A549 (cell line): ENCODE measurements around the gene NTM. TPM values are rescaled to one million over a fixed set of nuclear protein-coding genes. Genes with fewer than 3 reads are reported as not detected.
A peak's percentile ranks its signal among the peaks of the same experiment; 100 is the strongest.

Experiments
- ATAC-seq, 2 experiments: fragments of 200-7000 bp in 1 of 2; fragments of >200 bp in 1 of 2; cut with Nextera tagmentation in 1 of 2; cut with Tn5 transposase in 1 of 2; 3 replicates each; pipeline versions ENCODE4 v1.8.0 to v1.9.1; 2018 to 2020; ENCODE audit warnings: mild to moderate bottlenecking in 1 of 2, moderate library complexity in 1 of 2
- CTCF ChIA-PET: fragments of 300-600 bp; sonication (Branson Sonifier 250); formaldehyde crosslinking; extraction: SDS; loops from one replicate; lab custom pipeline; 2021; ENCODE audit warnings: antibody characterized with exemption, inconsistent platforms; lab: Yijun Ruan, JAX
- POLR2A ChIA-PET: fragments of 350-600 bp; formaldehyde crosslinking; extraction: SDS; loops from one replicate; lab custom pipeline; 2021; ENCODE audit warnings: antibody characterized with exemption, inconsistent platforms; lab: Yijun Ruan, JAX
- DNase-seq, 2 experiments: peaks; one replicate each; pipeline versions ENCODE4 v3.0.0 to v3.0.0-alpha.2; 2011 to 2016; ENCODE audit warnings: low read depth in 1 of 2, low spot score in 1 of 2
- FAIRE-seq: peaks from 2 replicates; lab custom pipeline; 2011; peaks lifted over from hg19 to GRCh38; lab: Jason Lieb, UNC
- H3K27ac ChIP-seq, 2 experiments: fragments of >200 bp; sonication (Bioruptor Twin); formaldehyde crosslinking; 3 replicates each; pipeline ENCODE4 v1.5.1; 2016 to 2017
- H3K4me1 ChIP-seq: fragments of >200 bp; sonication (Bioruptor Twin); formaldehyde crosslinking; 3 replicates; pipeline ENCODE4 v1.6.1; 2016
- H3K4me2 ChIP-seq: fragments of >200 bp; sonication (Bioruptor Twin); formaldehyde crosslinking; 3 replicates; pipeline ENCODE4 v1.6.1; 2016
- H3K4me3 ChIP-seq: fragments of >200 bp; sonication (Bioruptor Twin); formaldehyde crosslinking; 3 replicates; pipeline ENCODE4 v1.5.1; 2016
- H3K9me3 ChIP-seq: fragments of >200 bp; sonication (Bioruptor Twin); formaldehyde crosslinking; 3 replicates; pipeline ENCODE4 v1.6.1; 2016
- ATOH8 ChIP-seq: fragments of 250-450 bp; sonication (Bioruptor Pico); IDR thresholded peaks from 2 replicates; pipeline ENCODE4 v1.5.0; 2020; ENCODE audit warnings: low read depth, mild to moderate bottlenecking, moderate library complexity
- CEBPB ChIP-seq, 2 experiments: fragments of >200 bp in 1 of 2; sonication (Bioruptor Twin) in 1 of 2; formaldehyde crosslinking in 1 of 2; IDR thresholded peaks; 2 replicates each; pipeline ENCODE4 v1.6.1; 2012 to 2016
- CHD2 ChIP-seq: fragments of 150-350 bp; IDR thresholded peaks from 2 replicates; pipeline ENCODE4 v1.6.1; 2014; ENCODE audit warnings: low read length; ENCODE audit not compliant: partially characterized antibody
- CTCF ChIP-seq: fragments of >200 bp; sonication (Bioruptor Twin); formaldehyde crosslinking; IDR thresholded peaks from 3 replicates; pipeline ENCODE4 v1.5.1; 2016
- EHF ChIP-seq: fragments of 250-450 bp; sonication (Bioruptor Pico); IDR thresholded peaks from 2 replicates; pipeline ENCODE4 v1.5.0; 2020; ENCODE audit warnings: mild to moderate bottlenecking
- ESRRA ChIP-seq: fragments of 150-350 bp; IDR thresholded peaks from 2 replicates; pipeline ENCODE4 v1.6.1; 2014; ENCODE audit warnings: mild to moderate bottlenecking, low read length, borderline replicate concordance
- HES2 ChIP-seq: fragments of >200 bp; sonication (Bioruptor Twin); formaldehyde crosslinking; IDR thresholded peaks from 2 replicates; pipeline ENCODE4 v1.6.1; 2016
- HOXB13 ChIP-seq: fragments of 250-450 bp; sonication (Bioruptor Pico); IDR thresholded peaks from 2 replicates; pipeline ENCODE4 v1.5.0; 2020; ENCODE audit warnings: low read depth, mild to moderate bottlenecking, moderate library complexity
- JUN ChIP-seq, 2 experiments: fragments of >200 bp; sonication (Bioruptor Twin); formaldehyde crosslinking; IDR thresholded peaks; 2 replicates in 1 of 2; 3 replicates in 1 of 2; pipeline ENCODE4 v1.6.1; 2016 to 2017
- KDM5A ChIP-seq: fragments of 200-600 bp; sonication (generic); IDR thresholded peaks from 2 replicates; pipeline ENCODE4 v1.6.1; 2016; ENCODE audit warnings: antibody characterized with exemption, mild to moderate bottlenecking
- MAFK ChIP-seq: fragments of 450-650 bp; IDR thresholded peaks from 2 replicates; pipeline ENCODE4 v1.6.1; 2014; ENCODE audit not compliant: partially characterized antibody
- MYC ChIP-seq: IDR thresholded peaks from 2 replicates; pipeline ENCODE4 v1.6.1; 2012; ENCODE audit warnings: mild to moderate bottlenecking, inconsistent platforms, low read length, improper control_type of control experiment, borderline replicate concordance
- NR3C1 ChIP-seq: fragments of >200 bp; sonication (Bioruptor Twin); formaldehyde crosslinking; IDR thresholded peaks from 3 replicates; pipeline ENCODE4 v1.6.1; 2017
- RAD21 ChIP-seq, 2 experiments: fragments of >200 bp in 1 of 2; sonication (Bioruptor Twin) in 1 of 2; formaldehyde crosslinking in 1 of 2; IDR thresholded peaks in 1 of 2; conservative IDR thresholded peaks in 1 of 2; 2 replicates in 1 of 2; 3 replicates in 1 of 2; pipeline ENCODE4 v1.6.1; 2012 to 2018; ENCODE audit warnings: inconsistent platforms in 1 of 2
- RFX5 ChIP-seq: fragments of 450-650 bp; IDR thresholded peaks from 2 replicates; pipeline ENCODE4 v1.7.1; 2014; ENCODE audit warnings: antibody characterized with exemption, mild to moderate bottlenecking, moderate library complexity
- RNF2 ChIP-seq: fragments of 200-600 bp; sonication (generic); IDR thresholded peaks from 2 replicates; pipeline ENCODE4 v1.6.1; 2016; ENCODE audit warnings: low read depth, mild to moderate bottlenecking, antibody characterized with exemption, moderate library complexity, borderline replicate concordance
- SMC3 ChIP-seq: fragments of >200 bp; sonication (Bioruptor Twin); formaldehyde crosslinking; IDR thresholded peaks from 3 replicates; pipeline ENCODE4 v1.6.1; 2018; ENCODE audit warnings: inconsistent platforms
- SREBF2 ChIP-seq: fragments of 450-650 bp; IDR thresholded peaks from 2 replicates; pipeline ENCODE4 v1.6.1; 2014; ENCODE audit warnings: mild to moderate bottlenecking, moderate library complexity
- WGBS: methylation state at CpG from one replicate; pipeline ENCODE4 v1.1.6; 2017; ENCODE audit errors: missing lambda C conversion rate; 5-methylcytosine and 5-hydroxymethylcytosine counted together
- polyA plus RNA-seq, 4 experiments: library from polyadenylated mRNA; depleted of rRNA in 3 of 4; stranded (reverse); fragments of >200 nt; fragmentation: RNase III in 1 of 4; extraction: RNeasy Plus Mini Kit Qiagen cat#74134 plus additional on column Dnase treatment in 1 of 4; gene quantifications; 2 replicates in 3 of 4; 3 replicates in 1 of 4; pipeline ENCODE4 v1.2.3, GENCODE V29; 2011 to 2017
- TF ChIP-seq, protein P1 (sequence below): fragments of 200-600 bp; sonication (generic); IDR thresholded peaks from 2 replicates; pipeline ENCODE4 v1.6.1; 2016; ENCODE audit warnings: antibody characterized with exemption, mild to moderate bottlenecking, moderate library complexity
- TF ChIP-seq, protein P2 (sequence below): fragments of >200 bp; sonication (Bioruptor Twin); formaldehyde crosslinking; IDR thresholded peaks from 3 replicates; pipeline ENCODE4 v1.6.1; 2016

Gene NTM
- polyA plus RNA-seq, 2 of the 4 experiments (the other 2 are of a cell fraction), result not detected

DNA sequence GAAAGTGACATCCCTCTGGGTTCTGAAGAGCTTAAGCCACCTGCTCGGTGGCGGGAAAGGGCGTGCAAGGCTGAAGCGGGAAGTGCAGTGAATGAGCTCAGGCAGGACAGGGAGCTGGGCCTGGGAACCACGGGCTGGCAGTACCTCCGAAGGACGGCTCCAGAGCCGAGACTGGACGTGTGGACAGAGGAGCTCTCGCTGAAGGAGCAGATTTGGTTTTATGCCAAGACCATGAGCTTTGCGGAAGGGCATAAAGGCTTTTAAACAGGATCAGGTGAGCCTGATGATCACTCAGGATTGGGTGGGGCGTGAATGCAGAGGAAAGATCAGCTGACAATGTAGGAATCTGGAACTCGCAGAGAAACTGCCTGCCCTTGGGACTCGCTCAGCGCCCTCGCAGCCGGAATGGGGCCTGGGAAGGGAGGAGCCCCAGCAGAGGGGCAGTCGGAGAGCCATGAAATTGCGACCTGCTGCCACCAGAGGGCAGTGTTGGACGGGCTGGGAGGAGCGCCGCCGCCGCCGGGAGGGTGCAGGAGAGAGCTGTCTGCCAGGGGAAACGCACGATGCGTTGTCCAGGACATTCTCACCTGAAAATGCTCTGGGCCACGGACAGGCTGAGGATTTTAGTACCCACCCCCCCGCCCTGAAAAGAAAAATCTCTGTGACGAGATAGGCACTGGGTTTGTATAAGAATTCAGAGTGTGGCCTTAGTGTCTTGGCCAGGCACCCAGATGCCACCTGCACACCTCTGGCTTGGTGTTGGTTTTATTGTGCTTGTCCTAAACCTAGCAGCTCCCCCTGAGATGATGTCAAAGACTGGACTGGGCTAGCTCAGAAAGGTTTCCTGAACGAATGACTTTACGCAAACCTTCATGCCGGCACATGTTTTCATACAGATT, 324.4 kb downstream of the NTM start:
- DNase-seq (peak; percentile 41 to 59), FAIRE-seq (no peak), ATAC-seq (peak; percentile 90 to 94)
- Histone ChIP-seq H3K4me2 (peak overlapping the region; percentile 58), H3K27ac (no peak overlapping the region), H3K9me3 (no peaks in the 10 kb centered on the region), H3K4me3 (0 out of 3 replicates have a peak overlapping the region, but pooled peaks have one; percentile 24), H3K4me1 (no peaks in the 10 kb centered on the region)
- POLR2A ChIA-PET, result no interaction called here
- CTCF ChIA-PET, result interaction anchor here (1.0 to 3.4 kb wide), 14 partner anchors 9 to 630 kb away, joined by 3 to 20 read pairs (median 4); no protein-coding TSS in a partner anchor
- 32% methylated on average over 23 of the region's 34 CpGs for WGBS
- TF ChIP-seq RFX5, result no peak
- TF ChIP-seq MYC, result no peak
- no peak for TF ChIP-seq EHF
- peak; percentile 59 for TF ChIP-seq CTCF
- TF ChIP-seq, protein P1, sequence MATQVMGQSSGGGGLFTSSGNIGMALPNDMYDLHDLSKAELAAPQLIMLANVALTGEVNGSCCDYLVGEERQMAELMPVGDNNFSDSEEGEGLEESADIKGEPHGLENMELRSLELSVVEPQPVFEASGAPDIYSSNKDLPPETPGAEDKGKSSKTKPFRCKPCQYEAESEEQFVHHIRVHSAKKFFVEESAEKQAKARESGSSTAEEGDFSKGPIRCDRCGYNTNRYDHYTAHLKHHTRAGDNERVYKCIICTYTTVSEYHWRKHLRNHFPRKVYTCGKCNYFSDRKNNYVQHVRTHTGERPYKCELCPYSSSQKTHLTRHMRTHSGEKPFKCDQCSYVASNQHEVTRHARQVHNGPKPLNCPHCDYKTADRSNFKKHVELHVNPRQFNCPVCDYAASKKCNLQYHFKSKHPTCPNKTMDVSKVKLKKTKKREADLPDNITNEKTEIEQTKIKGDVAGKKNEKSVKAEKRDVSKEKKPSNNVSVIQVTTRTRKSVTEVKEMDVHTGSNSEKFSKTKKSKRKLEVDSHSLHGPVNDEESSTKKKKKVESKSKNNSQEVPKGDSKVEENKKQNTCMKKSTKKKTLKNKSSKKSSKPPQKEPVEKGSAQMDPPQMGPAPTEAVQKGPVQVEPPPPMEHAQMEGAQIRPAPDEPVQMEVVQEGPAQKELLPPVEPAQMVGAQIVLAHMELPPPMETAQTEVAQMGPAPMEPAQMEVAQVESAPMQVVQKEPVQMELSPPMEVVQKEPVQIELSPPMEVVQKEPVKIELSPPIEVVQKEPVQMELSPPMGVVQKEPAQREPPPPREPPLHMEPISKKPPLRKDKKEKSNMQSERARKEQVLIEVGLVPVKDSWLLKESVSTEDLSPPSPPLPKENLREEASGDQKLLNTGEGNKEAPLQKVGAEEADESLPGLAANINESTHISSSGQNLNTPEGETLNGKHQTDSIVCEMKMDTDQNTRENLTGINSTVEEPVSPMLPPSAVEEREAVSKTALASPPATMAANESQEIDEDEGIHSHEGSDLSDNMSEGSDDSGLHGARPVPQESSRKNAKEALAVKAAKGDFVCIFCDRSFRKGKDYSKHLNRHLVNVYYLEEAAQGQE, result no peak
- peak; percentile 47 to 49 for TF ChIP-seq RAD21 (conservative IDR thresholded peaks at IDR 0.05 in 1 of 2, IDR thresholded peaks at IDR 0.05 in 1 of 2)
- no peak for TF ChIP-seq KDM5A
- no peak for TF ChIP-seq ESRRA
- no peak for TF ChIP-seq NR3C1
- TF ChIP-seq SMC3, result peak; percentile 49
- TF ChIP-seq CEBPB (IDR thresholded peaks at IDR 0.05), result no peak
- no peak for TF ChIP-seq MAFK
- no peak for TF ChIP-seq RNF2
- TF ChIP-seq SREBF2, result no peak
- TF ChIP-seq ATOH8, result no peak
- no peak for TF ChIP-seq HOXB13 (CRISPR knock-in tag)
- TF ChIP-seq JUN (IDR thresholded peaks at IDR 0.05), result no peak
- no peak for TF ChIP-seq HES2
- TF ChIP-seq, protein P2, sequence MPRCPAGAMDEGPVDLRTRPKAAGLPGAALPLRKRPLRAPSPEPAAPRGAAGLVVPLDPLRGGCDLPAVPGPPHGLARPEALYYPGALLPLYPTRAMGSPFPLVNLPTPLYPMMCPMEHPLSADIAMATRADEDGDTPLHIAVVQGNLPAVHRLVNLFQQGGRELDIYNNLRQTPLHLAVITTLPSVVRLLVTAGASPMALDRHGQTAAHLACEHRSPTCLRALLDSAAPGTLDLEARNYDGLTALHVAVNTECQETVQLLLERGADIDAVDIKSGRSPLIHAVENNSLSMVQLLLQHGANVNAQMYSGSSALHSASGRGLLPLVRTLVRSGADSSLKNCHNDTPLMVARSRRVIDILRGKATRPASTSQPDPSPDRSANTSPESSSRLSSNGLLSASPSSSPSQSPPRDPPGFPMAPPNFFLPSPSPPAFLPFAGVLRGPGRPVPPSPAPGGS, result no peak
- no peak for TF ChIP-seq CHD2
